Activated T-helper 2 cell treated with anti-CD3 and anti-CD28 coated beads, Interferon-gamma antibody, Interleukin-2, Interleukin-4, amounts not matched to agents 10 μg/mL and 5 μg/mL and 100 μg/mL, durations not matched to agents 14 hours and 24 hours and 36 hours (primary cell): ENCODE data around the gene BCAR3. TPM values are rescaled to one million over a fixed set of nuclear protein-coding genes. Genes with fewer than 3 reads are reported as not detected.
"Not testable (repeated sequence)": the region's sequence is repeated elsewhere in the genome, so short reads cannot be mapped to it uniquely, and the experiment has no call there.

Experiments
- DNase-seq: peaks from one replicate; pipeline ENCODE4 v3.0.0; 2021; ENCODE audit warnings: low spot score
- H3K27ac Mint-ChIP-seq: one replicate; pipeline ENCODE4 v1.8.0; 2021; ENCODE audit warnings: mixed read lengths
- H3K27me3 Mint-ChIP-seq: one replicate; pipeline ENCODE4 v1.8.0; 2021; ENCODE audit warnings: low read depth, mixed read lengths
- H3K36me3 Mint-ChIP-seq: one replicate; pipeline ENCODE4 v1.8.0; 2021; ENCODE audit warnings: low read depth, mixed read lengths
- H3K4me1 Mint-ChIP-seq: one replicate; pipeline ENCODE4 v1.8.0; 2021; ENCODE audit warnings: low read depth, mixed read lengths
- H3K4me3 Mint-ChIP-seq: one replicate; pipeline ENCODE4 v1.8.0; 2021; ENCODE audit warnings: low read depth, mild to moderate bottlenecking, moderate library complexity, mixed read lengths
- H3K9me3 Mint-ChIP-seq: one replicate; pipeline ENCODE4 v1.8.0; 2021; ENCODE audit warnings: mixed read lengths
- intact Hi-C: fragments of 100-400 bp; cut with micrococcal nuclease; formaldehyde crosslinking; loops from one replicate; pipeline ENCODE4 v1.15.1; 2023
- total RNA-seq: library from RNA; stranded (reverse); gene quantifications from 2 replicates; pipeline ENCODE4 v1.2.3, GENCODE V29; 2022

BCAR3 gene
- total RNA-seq, 1 donor from 2014 or later, result 9.4 TPM

DNA sequence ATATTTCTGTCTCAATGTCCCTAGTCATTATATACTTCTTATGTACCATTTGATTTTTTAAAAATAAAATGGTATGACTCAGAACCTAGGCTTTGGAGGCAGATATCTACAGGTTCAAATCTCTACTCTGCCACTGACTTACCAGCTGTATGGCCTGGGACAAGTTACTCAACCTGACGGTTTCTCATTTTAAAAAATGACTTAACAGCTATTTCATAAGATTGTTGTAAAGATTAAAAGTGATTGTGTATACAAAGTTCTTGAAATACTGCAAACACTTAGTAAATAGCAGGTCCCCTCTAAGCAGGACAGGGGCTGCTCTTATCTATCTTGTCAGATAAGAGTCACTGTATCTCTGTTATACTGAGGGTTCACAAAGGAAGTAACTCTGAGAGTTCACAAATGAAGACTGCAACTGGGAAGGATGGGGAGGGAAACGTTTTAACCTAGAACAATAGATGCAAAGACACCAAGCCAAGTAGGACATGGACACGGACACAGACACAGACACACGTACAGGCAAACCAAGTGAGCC is 2.6 kb downstream of the BCAR3 start:
- Mint-ChIP-seq H3K27ac (no peak overlapping the region), H3K9me3 (no peaks in the 10 kb centered on the region), H3K4me1 (peaks cover 36% of the 10 kb centered on the region), H3K36me3 (peaks cover 15% of the 10 kb centered on the region), H3K27me3 (peaks cover 16% of the 10 kb centered on the region), H3K4me3 (no peak overlapping the region)
- DNase-seq, result no peak
- intact Hi-C loops, result loop anchor here (1.0 kb wide), 1 partner anchor 36 kb away; no protein-coding TSS in a partner anchor

GRCh38 chr1:93678491-93678890 is 3.1 kb downstream of the BCAR3 start:
- peaks cover 13% of the 10 kb centered on the region for H3K27me3 Mint-ChIP-seq
- no peaks in the 10 kb centered on the region for H3K9me3 Mint-ChIP-seq
- H3K36me3 Mint-ChIP-seq, result peaks cover 19% of the 10 kb centered on the region
- intact Hi-C loops, result no loop called here
- H3K4me1 Mint-ChIP-seq, result peaks cover 37% of the 10 kb centered on the region
- no peak overlapping the region for H3K27ac Mint-ChIP-seq
- no peak for DNase-seq
- no peak overlapping the region for H3K4me3 Mint-ChIP-seq

DNA sequence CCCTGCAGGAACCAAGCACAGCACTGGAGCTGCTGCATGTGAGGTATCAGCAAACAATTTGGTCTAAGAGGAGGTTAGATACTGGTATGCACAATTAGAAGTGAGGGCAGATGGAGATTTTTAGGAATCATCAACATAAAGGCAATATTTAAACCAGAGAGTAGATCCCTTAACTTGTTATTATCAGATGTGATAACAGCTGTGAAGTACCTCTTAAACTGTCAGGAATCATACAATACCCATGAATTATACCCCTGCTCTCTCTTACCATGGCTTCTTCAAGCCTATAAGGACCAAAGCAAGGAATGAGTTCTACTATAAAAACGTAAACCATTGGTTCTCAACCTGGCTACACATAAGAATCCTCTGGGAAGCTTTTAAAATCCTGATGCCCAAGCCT is 3.9 kb downstream of the BCAR3 start:
- Mint-ChIP-seq H3K9me3 (no peaks in the 10 kb centered on the region), H3K4me3 (no peak overlapping the region), H3K27ac (no peak overlapping the region), H3K27me3 (peaks cover 5% of the 10 kb centered on the region), H3K36me3 (peaks cover 26% of the 10 kb centered on the region), H3K4me1 (peaks cover 39% of the 10 kb centered on the region)
- DNase-seq, result no peak
- intact Hi-C loops, result no loop called here

GRCh38 chr1:93676427-93676826 is 5.2 kb downstream of the BCAR3 start:
- DNase-seq, result no peak
- H3K27me3 Mint-ChIP-seq, result no peaks in the 10 kb centered on the region
- H3K36me3 Mint-ChIP-seq, result peaks cover 24% of the 10 kb centered on the region

GRCh38 chr1:93675931-93676330 is 5.7 kb downstream of the BCAR3 start:
- H3K27me3 Mint-ChIP-seq, result no peaks in the 10 kb centered on the region
- H3K27ac Mint-ChIP-seq, result no peak overlapping the region
- H3K4me1 Mint-ChIP-seq, result peaks cover 37% of the 10 kb centered on the region

More at GRCh38 chr1:93676427-93676826, 5.2 kb downstream of the BCAR3 start:
- H3K27ac Mint-ChIP-seq, result no peak overlapping the region
- H3K4me3 Mint-ChIP-seq, result no peak overlapping the region
- H3K9me3 Mint-ChIP-seq, result no peaks in the 10 kb centered on the region
- H3K4me1 Mint-ChIP-seq, result peaks cover 37% of the 10 kb centered on the region
- intact Hi-C loops, result no loop called here

GRCh38 chr1:93675271-93675670 is 6.4 kb downstream of the BCAR3 start:
- no peak for DNase-seq
- intact Hi-C loops, result no loop called here
- H3K4me1 Mint-ChIP-seq, result peaks cover 32% of the 10 kb centered on the region
- H3K27ac Mint-ChIP-seq, result no peak overlapping the region
- H3K36me3 Mint-ChIP-seq, result peaks cover 24% of the 10 kb centered on the region
- no peaks in the 10 kb centered on the region for H3K9me3 Mint-ChIP-seq
- no peaks in the 10 kb centered on the region for H3K27me3 Mint-ChIP-seq
- no peak overlapping the region for H3K4me3 Mint-ChIP-seq

More at GRCh38 chr1:93675931-93676330, 5.7 kb downstream of the BCAR3 start:
- Mint-ChIP-seq H3K36me3 (peaks cover 24% of the 10 kb centered on the region), H3K4me3 (no peak overlapping the region), H3K9me3 (no peaks in the 10 kb centered on the region)
- intact Hi-C loops, result no loop called here
- no peak for DNase-seq

GRCh38 chr1:93674071-93674470 is 7.6 kb downstream of the BCAR3 start:
- DNase-seq, H3K4me3 Mint-ChIP-seq, H3K9me3 Mint-ChIP-seq, H3K27ac Mint-ChIP-seq, H3K27me3 Mint-ChIP-seq, intact Hi-C loops: not testable (repeated sequence)
- H3K4me1 Mint-ChIP-seq, result peaks cover 28% of the 10 kb centered on the region
- H3K36me3 Mint-ChIP-seq, result peaks cover 30% of the 10 kb centered on the region

- H3K36me3 Mint-ChIP-seq, result peaks cover 30% of the 10 kb centered on the region
- H3K27ac Mint-ChIP-seq, result no peak overlapping the region
- no peak for DNase-seq
- no peaks in the 10 kb centered on the region for H3K27me3 Mint-ChIP-seq
- intact Hi-C loops, result no loop called here
- H3K4me3 Mint-ChIP-seq, result no peak overlapping the region
- H3K4me1 Mint-ChIP-seq, result peaks cover 22% of the 10 kb centered on the region
- H3K9me3 Mint-ChIP-seq, result no peaks in the 10 kb centered on the region
Observed at GRCh38 chr1:93673163-93673829, 8.3 kb downstream of the BCAR3 start.

DNA sequence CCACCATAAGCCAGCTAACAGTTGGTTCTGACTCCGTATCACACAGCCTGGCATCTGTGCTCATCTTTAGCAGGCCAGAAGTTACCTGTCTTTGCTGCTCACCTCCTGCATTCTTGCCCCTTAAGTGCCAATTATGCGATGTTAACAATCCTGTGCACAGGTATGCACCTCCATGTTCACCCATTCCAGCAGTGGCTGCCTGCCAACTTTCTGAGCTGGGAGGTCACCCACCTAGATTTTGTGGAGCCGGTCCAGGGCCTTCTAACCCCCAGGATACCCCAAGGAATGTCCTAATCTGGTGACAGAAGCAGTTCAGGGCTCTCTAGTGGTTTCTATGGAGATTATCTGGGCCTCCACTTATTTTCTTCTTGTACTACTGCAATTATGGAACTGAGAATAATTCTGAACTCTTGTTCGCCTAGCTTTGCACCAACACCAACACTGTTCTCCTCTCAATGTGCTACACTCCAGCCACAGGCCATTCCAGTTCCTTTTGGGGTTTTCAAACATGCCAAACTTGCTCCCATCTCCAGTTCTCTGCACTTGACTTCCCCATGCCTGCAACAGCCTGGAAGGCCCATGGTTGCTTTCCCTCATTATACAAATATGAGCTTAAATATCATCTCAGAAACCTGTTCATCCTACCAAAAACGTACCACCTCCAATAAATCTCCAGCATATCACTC is 9.0 kb downstream of the BCAR3 start:
- Mint-ChIP-seq H3K27ac (no peak overlapping the region), H3K4me3 (no peak overlapping the region), H3K27me3 (no peaks in the 10 kb centered on the region), H3K4me1 (peaks cover 22% of the 10 kb centered on the region), H3K36me3 (peaks cover 28% of the 10 kb centered on the region), H3K9me3 (no peaks in the 10 kb centered on the region)
- intact Hi-C loops, result no loop called here
- no peak for DNase-seq

DNA sequence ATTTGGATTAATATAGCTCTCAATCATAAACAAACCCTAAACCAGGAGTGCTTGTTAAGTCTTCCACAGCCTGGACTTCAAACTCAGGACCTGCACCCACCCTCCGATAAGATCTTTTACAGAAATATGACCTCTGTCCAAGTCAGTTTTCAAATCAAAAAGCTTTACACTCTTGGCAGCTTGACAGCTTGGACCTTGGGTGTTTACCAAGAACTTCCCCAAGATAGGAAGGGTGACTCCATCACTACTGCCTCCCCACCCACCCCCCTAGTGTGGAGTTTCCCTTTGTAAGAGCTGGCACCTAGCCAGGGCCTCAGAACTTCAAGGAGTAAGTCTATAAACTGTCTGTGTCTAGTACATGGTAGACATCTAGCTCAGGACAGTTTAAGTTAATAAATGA is 9.6 kb downstream of the BCAR3 start:
- Mint-ChIP-seq H3K27me3 (no peaks in the 10 kb centered on the region), H3K9me3 (no peaks in the 10 kb centered on the region), H3K4me3 (no peak overlapping the region), H3K36me3 (peaks cover 23% of the 10 kb centered on the region), H3K4me1 (peaks cover 18% of the 10 kb centered on the region), H3K27ac (no peak overlapping the region)
- DNase-seq, result no peak
- intact Hi-C loops, result no loop called here

DNA sequence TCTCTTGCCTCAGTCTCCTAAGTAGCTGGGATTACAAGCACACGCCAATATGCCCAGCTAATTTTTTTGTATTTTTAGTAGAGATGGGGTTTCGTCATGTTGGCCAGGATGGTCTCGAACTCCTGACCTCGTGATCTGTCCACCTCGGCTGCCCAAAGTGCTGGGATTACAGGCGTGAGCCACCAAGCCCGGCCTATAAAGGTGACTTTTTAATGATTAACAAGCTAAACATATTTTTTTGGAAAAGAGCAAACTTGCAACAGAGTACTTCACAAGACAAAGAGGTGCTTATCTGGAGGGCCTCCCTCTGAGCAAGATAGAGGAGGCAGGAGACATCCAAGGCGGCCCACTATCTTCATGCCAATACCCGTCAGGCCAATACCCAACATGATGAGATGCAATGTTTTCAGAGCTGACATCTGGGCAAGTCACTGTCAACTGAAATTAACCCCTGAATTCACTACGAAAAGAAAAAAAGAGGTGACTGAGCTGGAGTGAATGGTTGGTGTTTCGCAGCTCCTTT is 10.5 kb downstream of the BCAR3 start:
- Mint-ChIP-seq H3K9me3 (no peaks in the 10 kb centered on the region), H3K4me1 (peaks cover 16% of the 10 kb centered on the region), H3K27me3 (no peaks in the 10 kb centered on the region), H3K27ac (no peak overlapping the region), H3K36me3 (peaks cover 22% of the 10 kb centered on the region), H3K4me3 (no peak overlapping the region)
- intact Hi-C loops, result no loop called here
- no peak for DNase-seq

DNA sequence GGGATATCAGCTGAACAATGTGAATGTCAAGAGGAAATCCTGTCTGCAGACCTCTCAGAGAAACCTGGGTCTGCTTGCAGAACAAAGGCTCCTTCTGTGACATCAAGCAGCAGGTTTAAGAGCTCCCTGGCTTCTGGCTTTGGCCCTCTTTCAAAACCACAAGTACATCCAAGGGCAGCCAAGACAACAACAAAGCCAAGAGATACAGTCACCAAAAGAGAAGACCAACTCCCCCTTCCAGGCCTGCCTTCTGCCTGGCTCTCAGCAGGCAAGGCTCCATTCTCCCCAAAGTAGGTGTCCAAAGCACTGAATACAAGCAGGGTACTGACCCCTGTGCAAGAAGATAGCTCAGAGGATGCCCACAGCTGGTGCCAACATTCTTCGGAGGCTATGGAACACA is 11.5 kb downstream of the BCAR3 start:
- H3K4me3 Mint-ChIP-seq, result no peak overlapping the region
- H3K27ac Mint-ChIP-seq, result no peak overlapping the region
- intact Hi-C loops, result no loop called here
- DNase-seq, result no peak
- peaks cover 16% of the 10 kb centered on the region for H3K4me1 Mint-ChIP-seq
- H3K9me3 Mint-ChIP-seq, result no peaks in the 10 kb centered on the region
- H3K36me3 Mint-ChIP-seq, result peaks cover 27% of the 10 kb centered on the region
- H3K27me3 Mint-ChIP-seq, result no peaks in the 10 kb centered on the region

GRCh38 chr1:93669369-93669768 is 12.3 kb downstream of the BCAR3 start:
- Mint-ChIP-seq H3K4me3 (no peak overlapping the region), H3K27ac (no peak overlapping the region), H3K36me3 (peaks cover 23% of the 10 kb centered on the region), H3K27me3 (no peaks in the 10 kb centered on the region), H3K4me1 (peaks cover 16% of the 10 kb centered on the region), H3K9me3 (no peaks in the 10 kb centered on the region)
- intact Hi-C loops, result no loop called here
- no peak for DNase-seq
